Loucy (cell line): ENCODE results near the gene AUH.

Experiments used
- H2AFZ ChIP-seq: fragments of 200-600 bp; sonication (generic); 2 replicates; pipeline ENCODE4 v1.6.0; 2016; ENCODE audit warnings: antibody characterized with exemption, mild to moderate bottlenecking, low read length, moderate library complexity
- H3F3A ChIP-seq: fragments of 200-600 bp; 2 replicates; pipeline ENCODE4 v1.6.0; 2016; ENCODE audit warnings: antibody characterized with exemption, low read depth, mild to moderate bottlenecking
- H3K27me3 ChIP-seq: fragments of 200-600 bp; sonication (generic); 2 replicates; pipeline ENCODE4 v1.6.1; 2014; ENCODE audit warnings: low read length, mild to moderate bottlenecking; ENCODE audit not compliant: insufficient read depth, poor library complexity, severe bottlenecking
- H3K36me3 ChIP-seq: fragments of 200-600 bp; sonication (generic); 2 replicates; pipeline ENCODE4 v1.6.1; 2016; ENCODE audit warnings: low read length; ENCODE audit not compliant: insufficient read depth
- H3K4me1 ChIP-seq: fragments of 200-600 bp; sonication (generic); 2 replicates; pipeline ENCODE4 v1.5.1; 2014; ENCODE audit warnings: low read length, mild to moderate bottlenecking; ENCODE audit not compliant: insufficient read depth, poor library complexity, severe bottlenecking
- H3K4me2 ChIP-seq: fragments of 200-600 bp; sonication (generic); 2 replicates; pipeline ENCODE4 v1.6.0; 2014; ENCODE audit warnings: antibody characterized with exemption, low read length, low read depth, mild to moderate bottlenecking; ENCODE audit not compliant: poor library complexity, severe bottlenecking
- H3K4me3 ChIP-seq: fragments of 200-600 bp; sonication (generic); 2 replicates; pipeline ENCODE4 v1.5.1; 2014; ENCODE audit warnings: low read length, mild to moderate bottlenecking, mixed read lengths; ENCODE audit not compliant: poor library complexity, severe bottlenecking
- H3K79me2 ChIP-seq: fragments of 200-600 bp; sonication (generic); 2 replicates; pipeline ENCODE4 v1.6.1; 2014; ENCODE audit warnings: low read length; ENCODE audit not compliant: insufficient read depth
- H3K9ac ChIP-seq: fragments of 200-600 bp; sonication (generic); 2 replicates; pipeline ENCODE4 v1.6.0; 2014; ENCODE audit warnings: mild to moderate bottlenecking, low read depth, low read length, moderate library complexity; ENCODE audit not compliant: poor library complexity, severe bottlenecking
- H3K9me2 ChIP-seq: fragments of 200-600 bp; sonication (generic); replicated peaks from 2 replicates; pipeline ENCODE4 v1.6.1; 2016; ENCODE audit warnings: low read depth, low read length, mixed read lengths
- H3K9me3 ChIP-seq: fragments of 200-600 bp; sonication (generic); 2 replicates; pipeline ENCODE4 v1.6.1; 2014; ENCODE audit warnings: mild to moderate bottlenecking, antibody characterized with exemption, low read length, low read depth; ENCODE audit not compliant: insufficient read depth
- H4K20me1 ChIP-seq: fragments of 200-600 bp; sonication (generic); 2 replicates; pipeline ENCODE4 v1.6.0; 2014; ENCODE audit warnings: antibody characterized with exemption, low read length, mild to moderate bottlenecking; ENCODE audit not compliant: insufficient read depth, poor library complexity, severe bottlenecking
- CTCF ChIP-seq: fragments of 200-600 bp; sonication (generic); conservative IDR thresholded peaks from 2 replicates; pipeline ENCODE4 v1.5.1; 2014; ENCODE audit warnings: mild to moderate bottlenecking, antibody characterized with exemption, low read length
- EZH2phosphoT487 ChIP-seq: fragments of 200-600 bp; IDR thresholded peaks from 2 replicates; pipeline ENCODE4 v1.6.1; 2018; ENCODE audit warnings: antibody characterized with exemption, mild to moderate bottlenecking, moderate library complexity, borderline replicate concordance

AUH gene

GRCh38 chr9:91408475-91408874 lies 46.8 kb upstream of the AUH start:
- no peak for TF ChIP-seq CTCF
- H3K4me3 ChIP-seq: no peak overlapping the region
- peaks cover 59% of the 10 kb centered on the region for H3K79me2 ChIP-seq
- no peak overlapping the region for H2AFZ ChIP-seq
- no peak overlapping the region for H3K9ac ChIP-seq
- peaks cover 43% of the 10 kb centered on the region for H3K36me3 ChIP-seq
- H3K4me2 ChIP-seq: no peak overlapping the region
- H3K27me3 ChIP-seq: no peaks in the 10 kb centered on the region
- peaks cover 52% of the 10 kb centered on the region for H4K20me1 ChIP-seq
- no peaks in the 10 kb centered on the region for H3K9me3 ChIP-seq
- H3F3A ChIP-seq: no peaks in the 10 kb centered on the region
- H3K9me2 ChIP-seq: no peaks in the 10 kb centered on the region
- peaks cover 14% of the 10 kb centered on the region for H3K4me1 ChIP-seq

DNA sequence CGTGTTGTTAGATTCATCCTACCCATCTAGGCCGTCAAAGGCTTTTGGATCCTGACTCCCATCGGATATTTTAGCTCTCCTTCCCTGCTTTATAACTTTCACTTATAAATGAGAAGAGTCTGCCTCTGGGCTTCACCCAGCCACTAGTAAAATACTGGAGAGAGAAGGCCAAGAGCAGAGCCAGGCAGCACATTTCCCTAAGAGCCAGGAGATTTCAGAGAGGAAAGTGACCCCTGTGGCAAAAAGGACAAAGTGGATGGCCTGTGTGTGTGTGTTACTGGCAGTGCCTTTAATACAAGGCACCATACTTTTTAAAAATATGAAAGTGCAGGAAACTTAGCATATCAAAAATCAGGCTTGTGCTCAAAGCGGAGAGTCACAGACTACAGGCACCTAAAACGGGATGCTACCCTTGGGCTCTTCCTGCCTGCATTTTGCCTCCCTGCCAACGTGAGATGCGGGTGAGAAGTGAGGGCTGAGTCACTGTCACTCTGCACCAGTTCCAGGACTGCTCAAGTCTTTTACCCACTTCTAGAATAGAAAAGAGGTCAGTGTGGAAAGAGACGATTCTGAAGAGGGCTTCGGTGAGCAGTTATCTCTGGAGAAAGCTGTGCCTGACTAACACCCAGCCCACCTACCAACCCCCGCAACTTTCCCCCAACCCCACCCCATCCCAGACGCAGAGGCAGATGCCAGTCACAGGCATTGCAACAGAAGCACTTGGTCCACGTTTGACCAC lies 46.0 kb upstream of the AUH start:
- Histone ChIP-seq H3K79me2 (peaks cover 52% of the 10 kb centered on the region), H3K9ac (no peak overlapping the region), H3K9me2 (no peaks in the 10 kb centered on the region), H3K36me3 (peaks cover 43% of the 10 kb centered on the region), H3K4me1 (peaks cover 13% of the 10 kb centered on the region), H3K27me3 (no peaks in the 10 kb centered on the region), H4K20me1 (peaks cover 46% of the 10 kb centered on the region), H3K4me3 (no peak overlapping the region), H2AFZ (no peak overlapping the region), H3K9me3 (no peaks in the 10 kb centered on the region), H3K4me2 (no peak overlapping the region), H3F3A (no peaks in the 10 kb centered on the region)
- TF ChIP-seq CTCF (no peak), EZH2phosphoT487 (no peak)

- Histone ChIP-seq H3K4me1 (peaks cover under 1% of the 10 kb centered on the region), H3K36me3 (peaks cover 38% of the 10 kb centered on the region), H3K79me2 (peaks cover 30% of the 10 kb centered on the region), H3F3A (no peaks in the 10 kb centered on the region), H3K9me3 (no peaks in the 10 kb centered on the region), H3K9me2 (no peaks in the 10 kb centered on the region), H2AFZ (no peak overlapping the region), H3K4me2 (no peak overlapping the region), H3K27me3 (no peaks in the 10 kb centered on the region), H4K20me1 (peaks cover 25% of the 10 kb centered on the region), H3K9ac (no peak overlapping the region), H3K4me3 (no peak overlapping the region)
- TF ChIP-seq CTCF (no peak), EZH2phosphoT487 (no peak)
These were observed 43.8 kb upstream of the AUH start for GRCh38 chr9:91405343-91406077.
